ENCODE results near the gene RUSC1.

RUSC1 gene

DNA sequence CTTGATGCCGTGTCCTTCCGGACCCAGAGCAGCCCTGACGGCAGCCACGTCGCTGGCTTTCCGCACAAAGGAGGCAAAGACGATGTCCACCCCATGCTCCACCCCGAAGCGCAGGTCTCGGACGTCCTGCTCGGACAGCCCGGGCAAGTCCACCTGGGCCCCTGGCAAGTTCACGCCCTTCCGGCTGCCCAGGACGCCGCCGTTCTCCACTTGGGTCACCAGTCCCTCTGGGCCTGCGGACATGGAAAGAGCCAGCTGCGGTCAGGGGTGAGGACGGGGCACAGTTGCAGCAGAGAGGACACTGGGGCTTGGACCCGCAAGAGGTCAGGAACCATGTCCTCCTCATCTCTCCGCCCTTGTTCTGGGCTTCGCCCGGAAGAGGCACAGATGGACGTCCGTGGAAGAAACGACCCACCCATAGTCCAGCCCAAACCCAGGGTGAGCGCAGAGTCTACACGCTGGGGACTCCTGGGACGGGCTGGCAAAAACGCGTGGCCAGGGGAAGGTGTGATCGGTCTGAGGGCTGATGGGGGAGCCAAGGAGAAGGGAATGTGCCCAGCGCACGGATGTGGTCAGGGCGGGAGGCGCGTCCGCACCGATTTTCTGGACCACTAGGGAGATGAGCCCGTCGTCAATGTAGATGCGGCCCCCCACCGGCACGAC is 26.0 kb upstream of the RUSC1 start:
- H3K4me3 ChIP-seq (ENCODE audit: low read length): no peak overlapping the region

GRCh38 chr1:155295183-155295941 is 25.3 kb upstream of the RUSC1 start:
- no CpG with 5 or more reads among the region's 47 CpGs for WGBS (ENCODE audit: extremely low coverage, insufficient coverage, low lambda C conversion rate)
- no peak overlapping the region for H2BK5ac ChIP-seq (ENCODE audit: low read length)

More for the DNA sequence above, 26.0 kb upstream of the RUSC1 start:
- no peak overlapping the region for H3K18ac ChIP-seq (ENCODE audit: low read length)
- H3K79me1 ChIP-seq (ENCODE audit: low read length): no peaks in the 10 kb centered on the region
- peak overlapping the region; percentile 77 for H3K56ac ChIP-seq (ENCODE audit: low read length)
- H2AK5ac ChIP-seq (ENCODE audit: low read length): no peak overlapping the region
- no peak for DNase-seq
- no peak overlapping the region for H2BK120ac ChIP-seq (ENCODE audit: low read depth, low read length)
- no CpG with 5 or more reads among the region's 46 CpGs for WGBS (ENCODE audit: extremely low coverage, insufficient coverage, low lambda C conversion rate)
- H3K23ac ChIP-seq (ENCODE audit: low read length): no peak overlapping the region
- no peaks in the 10 kb centered on the region for H3K36me3 ChIP-seq (ENCODE audit: control insufficient read depth, insufficient read depth, low read length)
- H4K8ac ChIP-seq (ENCODE audit: low read depth, low read length): no peak overlapping the region
- H3K79me2 ChIP-seq (ENCODE audit: control insufficient read depth, insufficient read depth, low read length): no peaks in the 10 kb centered on the region
- no peak overlapping the region for H2BK5ac ChIP-seq (ENCODE audit: low read length)
- peak overlapping the region; percentile 23 for H3K9ac ChIP-seq (ENCODE audit: low read length)
- peak overlapping the region; percentile 52 for H3K4me2 ChIP-seq (ENCODE audit: low read length)
- H3K4ac ChIP-seq (ENCODE audit: low read depth, low read length): no peak overlapping the region
- no peak overlapping the region for H3K27ac ChIP-seq (ENCODE audit: low read depth, low read length)
- H3K27me3 ChIP-seq (ENCODE audit: insufficient read depth, low read length, poor library complexity): no peaks in the 10 kb centered on the region
- H2BK15ac ChIP-seq (replicated peaks; ENCODE audit: low read depth): no peak overlapping the region
- no peaks in the 10 kb centered on the region for H3K4me1 ChIP-seq (ENCODE audit: control insufficient read depth, low read depth, low read length)
- H4K5ac ChIP-seq (ENCODE audit: low read length): no peak overlapping the region

DNA sequence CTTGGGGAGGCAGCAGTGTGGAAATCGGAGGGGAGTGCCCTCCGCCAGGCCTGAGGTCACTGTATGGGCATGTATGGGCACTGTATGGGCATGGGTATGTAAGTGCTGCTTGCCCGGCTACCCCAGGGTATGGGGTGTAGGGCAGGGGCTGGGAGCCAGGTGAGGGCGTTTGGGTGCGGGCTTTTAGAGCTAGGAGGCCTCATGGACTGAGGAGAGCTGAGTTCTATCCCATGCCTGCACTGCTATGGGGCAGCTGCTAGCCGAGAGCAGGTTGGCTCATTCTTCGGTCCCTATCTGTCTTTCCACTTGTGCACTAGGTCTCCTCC is 24.8 kb upstream of the RUSC1 start:
- Histone ChIP-seq H3K79me2 (ENCODE audit: control insufficient read depth, insufficient read depth, low read length) (no peaks in the 10 kb centered on the region), H3K4me2 (ENCODE audit: low read length) (no peak overlapping the region), H3K4me1 (ENCODE audit: control insufficient read depth, low read depth, low read length) (no peaks in the 10 kb centered on the region), H3K79me1 (ENCODE audit: low read length) (no peaks in the 10 kb centered on the region), H3K18ac (ENCODE audit: low read length) (no peak overlapping the region), H3K4ac (ENCODE audit: low read depth, low read length) (no peak overlapping the region), H3K4me3 (ENCODE audit: low read length) (no peak overlapping the region), H3K56ac (ENCODE audit: low read length) (no peak overlapping the region), H3K9ac (ENCODE audit: low read length) (no peak overlapping the region), H3K27me3 (ENCODE audit: insufficient read depth, low read length, poor library complexity) (no peaks in the 10 kb centered on the region), H2BK5ac (ENCODE audit: low read length) (no peak overlapping the region), H2BK120ac (ENCODE audit: low read depth, low read length) (no peak overlapping the region), H3K27ac (ENCODE audit: low read depth, low read length) (no peak overlapping the region), H3K36me3 (ENCODE audit: control insufficient read depth, insufficient read depth, low read length) (no peaks in the 10 kb centered on the region), H4K5ac (ENCODE audit: low read length) (no peak overlapping the region), H4K8ac (ENCODE audit: low read depth, low read length) (no peak overlapping the region), H2AK5ac (ENCODE audit: low read length) (no peak overlapping the region), H3K23ac (ENCODE audit: low read length) (no peak overlapping the region), H2BK15ac (replicated peaks; ENCODE audit: low read depth) (no peak overlapping the region)
- no peak for DNase-seq
- no CpG with 5 or more reads among the region's 7 CpGs for WGBS (ENCODE audit: extremely low coverage, insufficient coverage, low lambda C conversion rate)

More at GRCh38 chr1:155295183-155295941, 25.3 kb upstream of the RUSC1 start:
- H3K4me3 ChIP-seq (ENCODE audit: low read length): peak overlapping the region; percentile 56
- H2BK120ac ChIP-seq (ENCODE audit: low read depth, low read length): no peak overlapping the region
- H2BK15ac ChIP-seq (replicated peaks; ENCODE audit: low read depth): no peak overlapping the region
- no peak overlapping the region for H4K8ac ChIP-seq (ENCODE audit: low read depth, low read length)
- H3K79me1 ChIP-seq (ENCODE audit: low read length): no peaks in the 10 kb centered on the region
- peak overlapping the region; percentile 56 for H3K4me2 ChIP-seq (ENCODE audit: low read length)
- H3K4ac ChIP-seq (ENCODE audit: low read depth, low read length): no peak overlapping the region
- no peak overlapping the region for H4K5ac ChIP-seq (ENCODE audit: low read length)
- H3K23ac ChIP-seq (ENCODE audit: low read length): peak overlapping the region; percentile 85
- no peaks in the 10 kb centered on the region for H3K27me3 ChIP-seq (ENCODE audit: insufficient read depth, low read length, poor library complexity)
- peak; percentile 26 for DNase-seq
- no peaks in the 10 kb centered on the region for H3K36me3 ChIP-seq (ENCODE audit: control insufficient read depth, insufficient read depth, low read length)
- no peak overlapping the region for H3K18ac ChIP-seq (ENCODE audit: low read length)
- no peak overlapping the region for H3K27ac ChIP-seq (ENCODE audit: low read depth, low read length)
- no peaks in the 10 kb centered on the region for H3K4me1 ChIP-seq (ENCODE audit: control insufficient read depth, low read depth, low read length)
- H3K9ac ChIP-seq (ENCODE audit: low read length): peak overlapping the region; percentile 66
- H2AK5ac ChIP-seq (ENCODE audit: low read length): no peak overlapping the region
- no peaks in the 10 kb centered on the region for H3K79me2 ChIP-seq (ENCODE audit: control insufficient read depth, insufficient read depth, low read length)
- H3K56ac ChIP-seq (ENCODE audit: low read length): peak overlapping the region; percentile 77

DNA sequence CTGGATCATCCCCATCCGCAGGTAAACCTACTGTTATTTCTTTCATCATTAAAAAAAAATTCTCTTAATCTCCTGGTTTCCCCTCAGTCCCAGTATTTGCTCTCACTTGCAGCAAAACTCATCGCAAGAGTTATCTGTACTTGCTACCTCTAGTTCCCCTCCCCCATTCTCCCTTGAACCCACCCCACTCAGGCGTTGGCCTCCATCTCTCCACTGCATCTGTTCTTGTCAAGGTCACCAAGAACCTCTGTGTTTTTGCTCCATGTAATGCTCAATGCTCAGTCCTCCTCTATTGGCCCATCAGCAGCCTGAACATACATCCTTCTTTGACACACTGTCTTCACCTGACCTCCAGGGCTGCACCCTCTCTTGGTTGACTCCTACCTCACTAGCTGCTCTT is 24.0 kb upstream of the RUSC1 start:
- no peaks in the 10 kb centered on the region for H3K36me3 ChIP-seq (ENCODE audit: control insufficient read depth, insufficient read depth, low read length)
- H3K4me3 ChIP-seq (ENCODE audit: low read length): no peak overlapping the region
- no peak overlapping the region for H2AK5ac ChIP-seq (ENCODE audit: low read length)
- no peaks in the 10 kb centered on the region for H3K27me3 ChIP-seq (ENCODE audit: insufficient read depth, low read length, poor library complexity)
- no peak overlapping the region for H3K27ac ChIP-seq (ENCODE audit: low read depth, low read length)
- H4K8ac ChIP-seq (ENCODE audit: low read depth, low read length): no peak overlapping the region
- no peaks in the 10 kb centered on the region for H3K79me2 ChIP-seq (ENCODE audit: control insufficient read depth, insufficient read depth, low read length)
- no peak overlapping the region for H3K9ac ChIP-seq (ENCODE audit: low read length)
- DNase-seq: no peak
- H2BK120ac ChIP-seq (ENCODE audit: low read depth, low read length): no peak overlapping the region
- H2BK5ac ChIP-seq (ENCODE audit: low read length): no peak overlapping the region
- no peak overlapping the region for H3K4ac ChIP-seq (ENCODE audit: low read depth, low read length)
- H3K4me2 ChIP-seq (ENCODE audit: low read length): no peak overlapping the region
- H3K4me1 ChIP-seq (ENCODE audit: control insufficient read depth, low read depth, low read length): no peaks in the 10 kb centered on the region
- H3K18ac ChIP-seq (ENCODE audit: low read length): no peak overlapping the region
- no peaks in the 10 kb centered on the region for H3K79me1 ChIP-seq (ENCODE audit: low read length)
- no peak overlapping the region for H4K5ac ChIP-seq (ENCODE audit: low read length)
- WGBS (ENCODE audit: extremely low coverage, insufficient coverage, low lambda C conversion rate): no CpG with 5 or more reads among the region's 3 CpGs
- H3K23ac ChIP-seq (ENCODE audit: low read length): no peak overlapping the region
- no peak overlapping the region for H2BK15ac ChIP-seq (replicated peaks; ENCODE audit: low read depth)
- H3K56ac ChIP-seq (ENCODE audit: low read length): no peak overlapping the region

GRCh38 chr1:155297384-155297783 is 23.3 kb upstream of the RUSC1 start:
- Histone ChIP-seq H3K4ac (ENCODE audit: low read depth, low read length) (no peak overlapping the region), H3K27me3 (ENCODE audit: insufficient read depth, low read length, poor library complexity) (no peaks in the 10 kb centered on the region), H3K27ac (ENCODE audit: low read depth, low read length) (no peak overlapping the region), H3K4me2 (ENCODE audit: low read length) (no peak overlapping the region), H4K5ac (ENCODE audit: low read length) (no peak overlapping the region), H3K56ac (ENCODE audit: low read length) (no peak overlapping the region), H4K8ac (ENCODE audit: low read depth, low read length) (no peak overlapping the region), H2AK5ac (ENCODE audit: low read length) (no peak overlapping the region), H2BK5ac (ENCODE audit: low read length) (no peak overlapping the region), H3K23ac (ENCODE audit: low read length) (no peak overlapping the region), H3K18ac (ENCODE audit: low read length) (no peak overlapping the region), H3K9ac (ENCODE audit: low read length) (no peak overlapping the region), H2BK120ac (ENCODE audit: low read depth, low read length) (no peak overlapping the region), H3K4me1 (ENCODE audit: control insufficient read depth, low read depth, low read length) (no peaks in the 10 kb centered on the region), H3K79me2 (ENCODE audit: control insufficient read depth, insufficient read depth, low read length) (no peaks in the 10 kb centered on the region), H3K36me3 (ENCODE audit: control insufficient read depth, insufficient read depth, low read length) (no peaks in the 10 kb centered on the region), H2BK15ac (replicated peaks; ENCODE audit: low read depth) (no peak overlapping the region), H3K79me1 (ENCODE audit: low read length) (no peaks in the 10 kb centered on the region), H3K4me3 (ENCODE audit: low read length) (no peak overlapping the region)
- DNase-seq: no peak
- WGBS (ENCODE audit: extremely low coverage, insufficient coverage, low lambda C conversion rate): no CpG with 5 or more reads among the region's 7 CpGs

Data from mesendoderm (in vitro differentiated cells).